A549 (cell line): ENCODE data around the gene GRIN2C. TPM values are rescaled to one million over a fixed set of nuclear protein-coding genes. Genes with fewer than 3 reads are reported as not detected.

Experiments
- ATAC-seq, 2 experiments: fragments of 200-7000 bp in 1 of 2; fragments of >200 bp in 1 of 2; cut with Nextera tagmentation in 1 of 2; cut with Tn5 transposase in 1 of 2; 3 replicates each; pipeline versions ENCODE4 v1.8.0 to v1.9.1; 2018 to 2020; ENCODE audit warnings: mild to moderate bottlenecking in 1 of 2, moderate library complexity in 1 of 2
- CTCF ChIA-PET: fragments of 300-600 bp; sonication (Branson Sonifier 250); formaldehyde crosslinking; extraction: SDS; loops from one replicate; lab custom pipeline; 2021; ENCODE audit warnings: antibody characterized with exemption, inconsistent platforms; lab: Yijun Ruan, JAX
- POLR2A ChIA-PET: fragments of 350-600 bp; formaldehyde crosslinking; extraction: SDS; loops from one replicate; lab custom pipeline; 2021; ENCODE audit warnings: antibody characterized with exemption, inconsistent platforms; lab: Yijun Ruan, JAX
- DNase-seq, 2 experiments: peaks; one replicate each; pipeline versions ENCODE4 v3.0.0 to v3.0.0-alpha.2; 2011 to 2016; ENCODE audit warnings: low read depth in 1 of 2, low spot score in 1 of 2
- FAIRE-seq: peaks from 2 replicates; lab custom pipeline; 2011; peaks lifted over from hg19 to GRCh38; lab: Jason Lieb, UNC
- H3K27ac ChIP-seq, 2 experiments: fragments of >200 bp; sonication (Bioruptor Twin); formaldehyde crosslinking; 3 replicates each; pipeline ENCODE4 v1.5.1; 2016 to 2017
- H3K4me1 ChIP-seq: fragments of >200 bp; sonication (Bioruptor Twin); formaldehyde crosslinking; 3 replicates; pipeline ENCODE4 v1.6.1; 2016
- H3K4me2 ChIP-seq: fragments of >200 bp; sonication (Bioruptor Twin); formaldehyde crosslinking; 3 replicates; pipeline ENCODE4 v1.6.1; 2016
- H3K4me3 ChIP-seq: fragments of >200 bp; sonication (Bioruptor Twin); formaldehyde crosslinking; 3 replicates; pipeline ENCODE4 v1.5.1; 2016
- H3K9me3 ChIP-seq: fragments of >200 bp; sonication (Bioruptor Twin); formaldehyde crosslinking; 3 replicates; pipeline ENCODE4 v1.6.1; 2016
- BHLHE40 ChIP-seq: IDR thresholded peaks from 2 replicates; pipeline ENCODE4 v1.6.1; 2012; ENCODE audit warnings: low read depth, low read length, inconsistent platforms
- CBX2 ChIP-seq: fragments of 200-600 bp; sonication (generic); IDR thresholded peaks from 2 replicates; pipeline ENCODE4 v1.6.1; 2016; ENCODE audit warnings: low read depth, mild to moderate bottlenecking, borderline replicate concordance
- CHD4 ChIP-seq: fragments of 200-600 bp; sonication (generic); IDR thresholded peaks from 2 replicates; pipeline ENCODE4 v1.6.1; 2016; ENCODE audit warnings: antibody characterized with exemption, mild to moderate bottlenecking, borderline replicate concordance
- EHF ChIP-seq: fragments of 250-450 bp; sonication (Bioruptor Pico); IDR thresholded peaks from 2 replicates; pipeline ENCODE4 v1.5.0; 2020; ENCODE audit warnings: mild to moderate bottlenecking
- EP300 ChIP-seq, 2 experiments: fragments of >200 bp; sonication (Bioruptor Twin); formaldehyde crosslinking; IDR thresholded peaks; 2 replicates in 1 of 2; 3 replicates in 1 of 2; pipeline ENCODE4 v1.6.1; 2016 to 2017
- HEYL ChIP-seq: fragments of 250-450 bp; sonication (Bioruptor Pico); IDR thresholded peaks from 2 replicates; pipeline ENCODE4 v1.8.0; 2021; ENCODE audit warnings: mild to moderate bottlenecking, moderate library complexity
- HOXA7 ChIP-seq: fragments of 250-450 bp; sonication (Bioruptor Pico); IDR thresholded peaks from 2 replicates; pipeline ENCODE4 v1.5.0; 2020; ENCODE audit warnings: mild to moderate bottlenecking, moderate library complexity
- HOXB13 ChIP-seq: fragments of 250-450 bp; sonication (Bioruptor Pico); IDR thresholded peaks from 2 replicates; pipeline ENCODE4 v1.5.0; 2020; ENCODE audit warnings: low read depth, mild to moderate bottlenecking, moderate library complexity
- HOXB5 ChIP-seq: fragments of 250-450 bp; sonication (Bioruptor Pico); IDR thresholded peaks from 2 replicates; pipeline ENCODE4 v1.5.0; 2020; ENCODE audit warnings: mild to moderate bottlenecking, moderate library complexity
- KDM1A ChIP-seq: fragments of 200-600 bp; sonication (generic); IDR thresholded peaks from 2 replicates; pipeline ENCODE4 v1.6.1; 2016; ENCODE audit warnings: low read depth, mild to moderate bottlenecking
- MAFK ChIP-seq: fragments of 450-650 bp; IDR thresholded peaks from 2 replicates; pipeline ENCODE4 v1.6.1; 2014; ENCODE audit not compliant: partially characterized antibody
- MAZ ChIP-seq: fragments of 150-350 bp; IDR thresholded peaks from 2 replicates; pipeline ENCODE4 v1.6.1; 2014; ENCODE audit warnings: antibody characterized with exemption, low read depth, low read length, borderline replicate concordance
- NFE2L2 ChIP-seq: fragments of 150-350 bp; conservative IDR thresholded peaks from 2 replicates; pipeline ENCODE4 v1.6.1; 2014; ENCODE audit warnings: low read length
- RAD21 ChIP-seq, 2 experiments: fragments of >200 bp in 1 of 2; sonication (Bioruptor Twin) in 1 of 2; formaldehyde crosslinking in 1 of 2; IDR thresholded peaks in 1 of 2; conservative IDR thresholded peaks in 1 of 2; 2 replicates in 1 of 2; 3 replicates in 1 of 2; pipeline ENCODE4 v1.6.1; 2012 to 2018; ENCODE audit warnings: inconsistent platforms in 1 of 2
- RCOR1 ChIP-seq: fragments of 150-350 bp; IDR thresholded peaks from 2 replicates; pipeline ENCODE4 v1.6.1; 2014; ENCODE audit warnings: antibody characterized with exemption, low read length, low read depth
- SMC3 ChIP-seq: fragments of >200 bp; sonication (Bioruptor Twin); formaldehyde crosslinking; IDR thresholded peaks from 3 replicates; pipeline ENCODE4 v1.6.1; 2018; ENCODE audit warnings: inconsistent platforms
- SREBF2 ChIP-seq: fragments of 450-650 bp; IDR thresholded peaks from 2 replicates; pipeline ENCODE4 v1.6.1; 2014; ENCODE audit warnings: mild to moderate bottlenecking, moderate library complexity
- WGBS: methylation state at CpG from one replicate; pipeline ENCODE4 v1.1.6; 2017; ENCODE audit errors: missing lambda C conversion rate; 5-methylcytosine and 5-hydroxymethylcytosine counted together
- polyA plus RNA-seq, 4 experiments: library from polyadenylated mRNA; depleted of rRNA in 3 of 4; stranded (reverse); fragments of >200 nt; fragmentation: RNase III in 1 of 4; extraction: RNeasy Plus Mini Kit Qiagen cat#74134 plus additional on column Dnase treatment in 1 of 4; gene quantifications; 2 replicates in 3 of 4; 3 replicates in 1 of 4; pipeline ENCODE4 v1.2.3, GENCODE V29; 2011 to 2017
- TF ChIP-seq, protein P1 (sequence below): fragments of 450-650 bp; IDR thresholded peaks from 2 replicates; pipeline ENCODE4 v1.6.1; 2014; ENCODE audit warnings: antibody characterized with exemption
- TF ChIP-seq, protein P2 (sequence below): fragments of >200 bp; sonication (Bioruptor Twin); formaldehyde crosslinking; IDR thresholded peaks from 2 replicates; pipeline ENCODE4 v1.6.1; 2016
- TF ChIP-seq, protein P3 (sequence below): fragments of >200 bp; sonication (Bioruptor Twin); formaldehyde crosslinking; IDR thresholded peaks from 3 replicates; pipeline ENCODE4 v1.5.1; 2016
- TF ChIP-seq, protein P4 (sequence below): fragments of >200 bp; sonication (Bioruptor Twin); formaldehyde crosslinking; IDR thresholded peaks from 3 replicates; pipeline ENCODE4 v1.6.1; 2016
- TF ChIP-seq, protein P5 (sequence below): IDR thresholded peaks from 2 replicates; pipeline ENCODE4 v1.6.1; 2012; ENCODE audit warnings: low read depth, borderline replicate concordance

The GRIN2C gene
- polyA plus RNA-seq, 2 of the 4 experiments (the other 2 are of a cell fraction), result 0.17 to 0.28 TPM

DNA sequence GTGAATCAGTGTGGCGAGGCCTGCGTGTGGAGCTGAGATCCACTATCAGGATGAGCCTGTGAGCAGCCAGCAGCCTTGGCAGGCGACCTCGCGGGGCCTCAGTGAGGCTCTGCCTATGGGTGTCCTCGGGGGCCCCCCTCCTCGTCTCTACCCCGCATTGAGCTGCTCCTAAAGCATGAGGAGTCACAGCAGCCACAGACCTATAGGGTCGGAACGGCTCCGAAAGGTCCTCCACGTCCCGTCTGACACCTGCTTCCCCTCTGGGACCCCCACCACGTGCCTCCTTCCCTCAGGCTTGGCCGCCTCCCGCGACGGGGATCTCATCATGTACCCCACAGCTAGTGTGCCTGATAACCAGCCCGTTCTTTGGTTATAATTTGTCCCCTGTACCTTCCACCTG is 28.8 kb downstream of the GRIN2C start:
- Histone ChIP-seq H3K27ac (no peak overlapping the region), H3K9me3 (no peaks in the 10 kb centered on the region), H3K4me2 (no peak overlapping the region), H3K4me1 (no peaks in the 10 kb centered on the region; the same call in 2 of the 3 replicates), H3K4me3 (no peak overlapping the region)
- 86% methylated on average over 19 of the region's 19 CpGs for WGBS
- ChIA-PET CTCF (interaction anchor here (0.9 to 14.6 kb wide), 10 partner anchors 8 to 86 kb away, joined by 3 to 131 read pairs (median 4); partner anchors contain the start of gene GRIN2C), POLR2A (no interaction called here)
- TF ChIP-seq SMC3 (no peak), RAD21 (conservative IDR thresholded peaks at IDR 0.05 in 1 of 2, IDR thresholded peaks at IDR 0.05 in 1 of 2) (no peak), CHD4 (no peak)
- TF ChIP-seq, protein P1, sequence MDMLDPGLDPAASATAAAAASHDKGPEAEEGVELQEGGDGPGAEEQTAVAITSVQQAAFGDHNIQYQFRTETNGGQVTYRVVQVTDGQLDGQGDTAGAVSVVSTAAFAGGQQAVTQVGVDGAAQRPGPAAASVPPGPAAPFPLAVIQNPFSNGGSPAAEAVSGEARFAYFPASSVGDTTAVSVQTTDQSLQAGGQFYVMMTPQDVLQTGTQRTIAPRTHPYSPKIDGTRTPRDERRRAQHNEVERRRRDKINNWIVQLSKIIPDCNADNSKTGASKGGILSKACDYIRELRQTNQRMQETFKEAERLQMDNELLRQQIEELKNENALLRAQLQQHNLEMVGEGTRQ, result no peak
- ATAC-seq, result no peak
- DNase-seq, result no peak
- FAIRE-seq, result no peak

DNA sequence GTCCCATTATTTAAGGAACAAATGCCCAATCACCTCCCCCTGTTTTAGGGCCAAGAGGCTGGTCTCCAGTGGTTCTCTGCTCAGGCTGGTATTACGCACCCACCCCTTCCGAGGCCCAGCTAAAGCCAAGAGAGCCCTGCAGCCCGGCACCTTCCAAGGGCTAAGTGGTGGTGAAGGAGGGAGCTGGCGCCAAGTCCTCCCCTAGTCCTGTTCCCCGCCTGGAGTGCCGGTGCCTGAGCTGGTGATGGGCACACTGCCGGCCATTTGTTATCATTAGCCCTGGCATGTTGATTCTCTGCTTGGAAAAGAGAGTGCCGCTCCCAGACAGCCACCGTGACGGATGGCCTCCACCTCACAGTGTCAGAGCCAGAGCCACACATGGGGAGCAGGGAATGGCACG is 31.9 kb downstream of the GRIN2C start:
- ATAC-seq (no peak), FAIRE-seq (no peak), DNase-seq (no peak)
- POLR2A ChIA-PET, result no interaction called here
- Histone ChIP-seq H3K4me3 (no peak overlapping the region), H3K27ac (no peak overlapping the region), H3K4me1 (no peaks in the 10 kb centered on the region), H3K4me2 (no peak overlapping the region), H3K9me3 (no peaks in the 10 kb centered on the region)
- no peak for TF ChIP-seq HOXB13
- no peak for TF ChIP-seq EP300 (IDR thresholded peaks at IDR 0.05)
- no peak for TF ChIP-seq HEYL (CRISPR knock-in tag)
- TF ChIP-seq, protein P2, sequence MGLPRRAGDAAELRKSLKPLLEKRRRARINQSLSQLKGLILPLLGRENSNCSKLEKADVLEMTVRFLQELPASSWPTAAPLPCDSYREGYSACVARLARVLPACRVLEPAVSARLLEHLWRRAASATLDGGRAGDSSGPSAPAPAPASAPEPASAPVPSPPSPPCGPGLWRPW, result no peak
- no peak for TF ChIP-seq EHF
- no peak for TF ChIP-seq KDM1A
- TF ChIP-seq MAFK, result no peak
- no peak for TF ChIP-seq HOXB5 (CRISPR knock-in tag)
- TF ChIP-seq CBX2, result no peak
- no peak for TF ChIP-seq MAZ
- TF ChIP-seq, protein P3, sequence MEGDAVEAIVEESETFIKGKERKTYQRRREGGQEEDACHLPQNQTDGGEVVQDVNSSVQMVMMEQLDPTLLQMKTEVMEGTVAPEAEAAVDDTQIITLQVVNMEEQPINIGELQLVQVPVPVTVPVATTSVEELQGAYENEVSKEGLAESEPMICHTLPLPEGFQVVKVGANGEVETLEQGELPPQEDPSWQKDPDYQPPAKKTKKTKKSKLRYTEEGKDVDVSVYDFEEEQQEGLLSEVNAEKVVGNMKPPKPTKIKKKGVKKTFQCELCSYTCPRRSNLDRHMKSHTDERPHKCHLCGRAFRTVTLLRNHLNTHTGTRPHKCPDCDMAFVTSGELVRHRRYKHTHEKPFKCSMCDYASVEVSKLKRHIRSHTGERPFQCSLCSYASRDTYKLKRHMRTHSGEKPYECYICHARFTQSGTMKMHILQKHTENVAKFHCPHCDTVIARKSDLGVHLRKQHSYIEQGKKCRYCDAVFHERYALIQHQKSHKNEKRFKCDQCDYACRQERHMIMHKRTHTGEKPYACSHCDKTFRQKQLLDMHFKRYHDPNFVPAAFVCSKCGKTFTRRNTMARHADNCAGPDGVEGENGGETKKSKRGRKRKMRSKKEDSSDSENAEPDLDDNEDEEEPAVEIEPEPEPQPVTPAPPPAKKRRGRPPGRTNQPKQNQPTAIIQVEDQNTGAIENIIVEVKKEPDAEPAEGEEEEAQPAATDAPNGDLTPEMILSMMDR, result no peak
- WGBS, result 95% methylated on average over 11 of the region's 11 CpGs
- CTCF ChIA-PET, result interaction anchor here (0.7 to 14.6 kb wide), 9 partner anchors 10 to 130 kb away, joined by 3 to 131 read pairs (median 8); no protein-coding TSS in a partner anchor

DNA sequence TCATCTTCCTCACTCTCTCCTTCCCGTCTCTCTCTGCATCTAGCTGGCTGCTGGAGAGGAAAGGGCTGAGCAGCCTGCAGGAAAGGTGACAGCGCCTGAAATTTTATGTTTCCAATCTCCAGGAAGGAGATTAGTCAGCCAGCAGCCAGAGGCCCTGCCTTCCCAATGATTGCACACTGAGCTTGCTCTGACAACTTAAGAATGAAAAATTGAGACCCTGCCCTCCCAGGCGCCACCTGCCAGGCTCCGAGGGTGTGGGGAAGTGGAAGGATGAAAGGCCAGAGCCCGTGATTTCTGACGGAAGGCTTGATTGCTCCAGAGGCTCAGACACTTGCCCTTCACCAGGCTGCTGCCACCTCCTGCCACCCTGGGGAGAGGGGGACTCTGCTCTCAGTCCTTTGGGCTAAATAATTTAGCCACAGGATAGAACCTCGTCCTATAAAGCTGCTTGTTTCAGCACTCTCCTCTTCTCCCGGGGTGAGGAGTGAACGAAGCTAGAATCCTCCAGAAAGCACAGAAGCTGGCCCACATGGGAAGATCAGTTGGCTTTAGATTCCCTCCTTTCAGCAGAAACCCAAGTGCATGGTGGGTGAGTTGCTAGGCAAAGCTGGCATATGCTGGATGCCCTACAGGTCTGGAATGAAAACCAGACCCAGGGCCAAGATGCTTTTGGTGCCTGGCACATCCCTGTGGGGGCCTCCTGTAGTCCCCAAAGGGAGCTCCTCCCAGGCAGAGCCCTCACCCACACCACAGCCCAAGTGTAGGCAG is 33.5 kb downstream of the GRIN2C start:
- ChIA-PET POLR2A (no interaction called here), CTCF (interaction anchor here (0.7 to 14.6 kb wide), 8 partner anchors 8 to 39 kb away, joined by 3 to 131 read pairs (median 10); partner anchors contain the start of gene GRIN2C)
- H3K4me1 ChIP-seq, result no peaks in the 10 kb centered on the region
- no peak overlapping the region for H3K4me2 ChIP-seq
- WGBS, result 89% methylated on average over 9 of the region's 9 CpGs
- DNase-seq (no peak), ATAC-seq (no peak), FAIRE-seq (no peak)
- H3K4me3 ChIP-seq, result no peak overlapping the region
- no peak for TF ChIP-seq NFE2L2
- no peak for TF ChIP-seq BHLHE40
- TF ChIP-seq SREBF2, result no peak
- TF ChIP-seq RCOR1, result no peak
- TF ChIP-seq, protein P4, sequence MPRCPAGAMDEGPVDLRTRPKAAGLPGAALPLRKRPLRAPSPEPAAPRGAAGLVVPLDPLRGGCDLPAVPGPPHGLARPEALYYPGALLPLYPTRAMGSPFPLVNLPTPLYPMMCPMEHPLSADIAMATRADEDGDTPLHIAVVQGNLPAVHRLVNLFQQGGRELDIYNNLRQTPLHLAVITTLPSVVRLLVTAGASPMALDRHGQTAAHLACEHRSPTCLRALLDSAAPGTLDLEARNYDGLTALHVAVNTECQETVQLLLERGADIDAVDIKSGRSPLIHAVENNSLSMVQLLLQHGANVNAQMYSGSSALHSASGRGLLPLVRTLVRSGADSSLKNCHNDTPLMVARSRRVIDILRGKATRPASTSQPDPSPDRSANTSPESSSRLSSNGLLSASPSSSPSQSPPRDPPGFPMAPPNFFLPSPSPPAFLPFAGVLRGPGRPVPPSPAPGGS, result no peak
- TF ChIP-seq CHD4, result no peak
- no peak for TF ChIP-seq HOXB5 (CRISPR knock-in tag)
- TF ChIP-seq, protein P5, sequence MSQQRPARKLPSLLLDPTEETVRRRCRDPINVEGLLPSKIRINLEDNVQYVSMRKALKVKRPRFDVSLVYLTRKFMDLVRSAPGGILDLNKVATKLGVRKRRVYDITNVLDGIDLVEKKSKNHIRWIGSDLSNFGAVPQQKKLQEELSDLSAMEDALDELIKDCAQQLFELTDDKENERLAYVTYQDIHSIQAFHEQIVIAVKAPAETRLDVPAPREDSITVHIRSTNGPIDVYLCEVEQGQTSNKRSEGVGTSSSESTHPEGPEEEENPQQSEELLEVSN, result no peak
- TF ChIP-seq, protein P2, result no peak
- no peak for TF ChIP-seq HOXA7 (CRISPR knock-in tag)
- no peaks in the 10 kb centered on the region for H3K9me3 ChIP-seq
- H3K27ac ChIP-seq, result no peak overlapping the region
